NCI-H2171 treated with DMSO at 0.1 percent for 48 hours (cell line): ENCODE measurements around the gene IER3IP1.
A peak's percentile ranks its signal among the peaks of the same experiment; 100 is the strongest.
"Not testable (repeated sequence)": the region's sequence is repeated elsewhere in the genome, so short reads cannot be mapped to it uniquely, and the experiment has no call there.

ENCODE experiments used
- DNase-seq: peaks from one replicate; lab custom pipeline; 2025; lab: John Stamatoyannopoulos, UW

Gene IER3IP1

GRCh38 chr18:47158404-47158803, 17.8 kb downstream of the IER3IP1 start:
- not testable (repeated sequence) for DNase-seq

GRCh38 chr18:47151439-47151838, 24.7 kb downstream of the IER3IP1 start:
- DNase-seq = peak; percentile 28

- DNase-seq = peak; percentile 49
Measured at GRCh38 chr18:47150824-47151366, 25.3 kb downstream of the IER3IP1 start.

- DNase-seq = peak; percentile 83
Measured at GRCh38 chr18:47150029-47150823, 25.9 kb downstream of the IER3IP1 start, which contains the start of gene HDHD2. TSS of gene HDHD2 (minus strand) at chr18:47150500. CDS start at chr18:47136439, 14,061 bp downstream.

- DNase-seq = no peak
Measured at GRCh38 chr18:47149457-47150028, 26.6 kb downstream of the IER3IP1 start.

GRCh38 chr18:47146206-47146605, 30.0 kb downstream of the IER3IP1 start:
- no peak for DNase-seq

- DNase-seq = no peak
Measured at GRCh38 chr18:47143899-47144485, 32.2 kb downstream of the IER3IP1 start.

- DNase-seq = no peak
Measured at GRCh38 chr18:47143153-47143552, 33.0 kb downstream of the IER3IP1 start.

- DNase-seq = no peak
Measured at GRCh38 chr18:47141289-47141688, 34.9 kb downstream of the IER3IP1 start.

GRCh38 chr18:47121146-47121545, 55.0 kb downstream of the IER3IP1 start:
- DNase-seq = no peak

GRCh38 chr18:47120428-47120827, 55.7 kb downstream of the IER3IP1 start:
- no peak for DNase-seq

GRCh38 chr18:47118981-47119380, 57.2 kb downstream of the IER3IP1 start:
- DNase-seq = no peak

GRCh38 chr18:47115205-47115604, 61.0 kb downstream of the IER3IP1 start:
- DNase-seq = no peak

GRCh38 chr18:47113796-47114540, 62.2 kb downstream of the IER3IP1 start:
- DNase-seq = no peak

GRCh38 chr18:47110492-47111274, 65.5 kb downstream of the IER3IP1 start:
- DNase-seq = no peak

GRCh38 chr18:47109720-47110119, 66.4 kb downstream of the IER3IP1 start:
- no peak for DNase-seq

GRCh38 chr18:47108998-47109405, 67.2 kb downstream of the IER3IP1 start:
- no peak for DNase-seq

GRCh38 chr18:47108373-47108772, 67.8 kb downstream of the IER3IP1 start:
- DNase-seq = no peak
